Stimulated activated CD4-positive, alpha-beta T cell treated with anti-CD3 and anti-CD28 coated beads, TNF-alpha, amount 100 ng/mL, for 24 hours (primary cell): ENCODE results near the gene OSBPL3.

Experiments used
- DNase-seq, 3 experiments: peaks; one replicate each; pipeline ENCODE4 v3.0.0-alpha.2; 2020; ENCODE audit warnings: low read depth in 3 of 3

The OSBPL3 gene

GRCh38 chr7:24863626-24864025, 116.4 kb downstream of the OSBPL3 start:
- no peak for DNase-seq

- DNase-seq: no peak
Observed at GRCh38 chr7:24862461-24862860, 117.5 kb downstream of the OSBPL3 start.

GRCh38 chr7:24861336-24861735, 118.6 kb downstream of the OSBPL3 start:
- DNase-seq: no peak

DNA sequence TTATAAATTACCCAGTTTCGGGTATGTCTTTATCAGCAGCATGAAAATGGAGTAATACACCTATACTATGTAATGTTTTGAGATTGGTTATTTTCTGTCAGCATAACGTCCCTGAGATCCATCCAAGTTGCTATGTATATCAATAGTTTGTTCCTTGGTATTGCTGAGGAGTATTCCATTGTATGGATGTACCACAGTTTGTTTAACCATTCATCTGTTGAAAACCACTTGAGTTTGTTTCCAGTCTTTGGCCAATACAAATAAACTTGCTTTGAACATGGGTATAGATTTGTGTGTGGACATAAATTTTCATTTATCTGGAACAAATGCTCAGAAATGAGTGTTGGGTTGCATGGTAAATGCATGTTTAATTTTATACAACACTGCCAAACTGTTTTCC, 119.4 kb downstream of the OSBPL3 start:
- DNase-seq: no peak

- no peak for DNase-seq
Observed at GRCh38 chr7:24858108-24858977, 121.6 kb downstream of the OSBPL3 start.

- no peak for DNase-seq
Observed at GRCh38 chr7:24857623-24858022, 122.4 kb downstream of the OSBPL3 start.

DNA sequence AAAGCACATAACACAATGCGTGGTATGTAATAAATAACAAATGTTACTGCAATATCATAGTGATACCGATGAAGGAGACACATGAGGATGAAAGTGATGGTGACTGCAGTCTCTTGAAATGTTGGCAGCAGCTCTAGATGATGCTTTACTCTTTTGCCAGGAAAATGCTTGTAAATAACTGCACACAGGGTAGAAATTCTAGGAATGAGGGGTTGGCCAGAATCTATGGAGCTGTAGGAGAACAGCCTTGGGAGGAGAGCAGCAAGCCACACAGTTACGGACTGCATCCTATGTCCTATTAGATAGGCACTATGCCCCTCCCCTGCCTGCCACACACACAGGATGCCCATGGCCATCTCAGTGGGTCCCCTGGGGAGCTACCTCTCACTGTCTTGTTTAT, 125.1 kb downstream of the OSBPL3 start:
- no peak for DNase-seq

DNA sequence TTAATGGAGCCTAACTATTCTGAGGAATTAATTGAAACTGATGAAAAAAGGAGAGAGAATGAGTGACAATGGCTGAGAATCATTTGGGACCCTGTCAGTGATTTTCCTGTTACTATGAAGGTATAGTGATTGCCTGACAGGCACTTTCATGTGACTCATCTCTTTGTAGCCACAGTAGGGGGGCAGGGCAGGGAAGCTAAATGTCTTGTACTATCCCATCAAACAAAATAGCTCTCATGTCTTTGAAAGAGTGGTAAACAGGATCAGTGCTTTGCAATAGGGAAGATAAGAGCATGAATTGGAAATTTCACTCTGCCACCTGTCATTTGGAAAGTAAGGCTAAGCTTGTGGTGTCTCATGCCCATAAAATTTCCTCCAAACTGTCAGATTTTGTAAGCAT, 128.2 kb downstream of the OSBPL3 start:
- peak in 1 of 3 experiments; percentile 24 for DNase-seq

DNA sequence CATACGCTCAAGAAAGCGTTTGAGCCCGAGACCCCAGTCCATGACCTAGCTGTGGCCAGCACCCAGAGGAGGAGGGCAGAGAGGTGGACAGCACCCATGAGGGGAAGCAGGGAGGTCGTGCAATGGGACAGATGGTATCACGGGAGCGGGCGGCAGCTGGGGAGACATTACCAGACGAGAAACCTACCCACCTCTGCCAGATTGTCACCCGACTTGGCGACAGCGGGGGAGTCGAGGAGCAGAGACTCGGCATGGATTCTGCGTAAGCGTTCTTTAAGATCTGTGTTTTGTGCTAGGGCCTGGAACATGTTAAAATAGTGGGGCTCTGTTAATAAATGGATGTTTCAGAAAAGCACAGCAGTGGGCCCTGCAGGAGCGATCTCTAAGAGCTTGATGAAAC, 131.1 kb downstream of the OSBPL3 start:
- DNase-seq: no peak

- DNase-seq: no peak
Observed at GRCh38 chr7:24847754-24848153, 132.2 kb downstream of the OSBPL3 start.

GRCh38 chr7:24843821-24844434, 136.1 kb downstream of the OSBPL3 start:
- no peak for DNase-seq

- DNase-seq: no peak
Observed at GRCh38 chr7:24842449-24843241, 137.3 kb downstream of the OSBPL3 start.

- no peak for DNase-seq
Observed at GRCh38 chr7:24842029-24842428, 137.9 kb downstream of the OSBPL3 start.

- DNase-seq: no peak
Observed at GRCh38 chr7:24840563-24840962, 139.4 kb downstream of the OSBPL3 start.

DNA sequence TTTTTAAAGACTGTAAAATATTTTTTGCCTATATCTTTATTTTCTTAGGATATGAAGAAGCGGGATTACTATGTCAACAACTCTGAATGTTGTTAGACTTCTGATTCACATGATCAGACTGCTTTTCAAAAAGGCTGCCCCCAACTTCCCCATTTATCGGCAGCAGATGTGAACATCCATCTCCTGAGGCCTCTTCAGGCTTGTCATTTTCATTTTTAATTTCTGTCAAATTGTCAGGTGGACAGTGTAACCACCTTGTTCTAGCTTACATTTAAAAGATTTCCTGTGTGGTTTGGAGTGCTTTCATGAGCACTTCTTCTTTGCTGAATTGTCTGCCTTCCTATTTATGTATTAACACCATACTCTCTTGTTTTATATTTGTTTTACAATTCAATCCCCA, 143.9 kb downstream of the OSBPL3 start:
- no peak for DNase-seq

GRCh38 chr7:24835643-24836042, 144.3 kb downstream of the OSBPL3 start:
- DNase-seq: no peak

DNA sequence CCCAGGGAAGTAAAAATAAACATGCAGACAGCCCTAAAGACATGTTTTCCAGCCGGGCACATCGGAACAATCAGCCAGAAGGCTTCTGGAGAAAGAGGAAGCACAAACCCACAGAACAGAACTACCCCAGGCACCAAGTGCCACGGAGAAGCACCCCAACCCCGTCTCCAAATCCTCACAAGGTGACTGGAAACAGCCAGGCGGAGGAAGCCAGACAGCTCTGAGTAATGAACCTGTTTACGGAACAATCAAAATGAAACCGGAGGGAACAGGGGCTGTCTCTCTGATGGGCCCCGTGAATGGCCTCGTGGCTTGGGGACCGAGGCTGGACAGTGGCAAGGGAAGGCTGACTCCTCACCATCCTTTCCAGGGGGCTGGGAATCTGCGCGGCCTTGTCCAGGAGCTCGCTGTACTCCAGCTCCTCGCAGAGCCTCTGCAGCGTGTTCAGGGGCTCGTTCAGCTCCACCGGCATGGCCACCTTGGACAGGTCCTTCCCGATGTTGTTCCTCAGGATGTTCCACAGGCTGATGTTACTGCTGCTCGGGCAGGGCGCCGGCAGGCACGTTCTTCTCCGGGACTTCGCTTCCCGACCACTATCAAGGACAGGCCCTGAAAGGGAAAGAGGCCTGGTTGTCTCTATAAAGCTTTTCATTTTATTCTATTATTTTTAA, 145.7 kb downstream of the OSBPL3 start:
- DNase-seq: no peak

GRCh38 chr7:24833549-24833948, 146.4 kb downstream of the OSBPL3 start:
- no peak for DNase-seq

GRCh38 chr7:24831240-24831639, 148.7 kb downstream of the OSBPL3 start:
- DNase-seq: no peak

GRCh38 chr7:24830440-24831050, 149.4 kb downstream of the OSBPL3 start:
- no peak for DNase-seq

DNA sequence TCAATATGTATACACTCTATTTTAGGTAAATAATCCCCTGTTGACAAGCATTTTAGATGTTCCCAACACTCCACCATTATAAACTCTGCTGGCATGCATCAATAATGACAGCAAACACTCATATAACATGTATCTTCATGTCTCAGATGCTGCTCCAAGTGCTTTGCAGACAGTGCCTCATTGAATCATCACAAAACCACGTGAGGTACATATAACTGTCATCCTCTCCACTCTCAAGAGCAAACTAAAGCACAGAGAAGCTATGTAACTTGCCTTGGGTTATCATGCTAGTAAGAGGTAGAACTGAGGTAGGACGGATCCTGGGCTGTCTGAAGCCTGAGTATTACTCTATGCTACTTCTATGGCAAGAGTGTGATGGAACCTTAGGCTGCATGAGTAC, 150.2 kb downstream of the OSBPL3 start:
- DNase-seq: no peak
